ENCODE measurements around the gene WASHC3. TPM values are rescaled to one million over a fixed set of nuclear protein-coding genes. Genes with fewer than 3 reads are reported as not detected.

WASHC3 gene
- total RNA-seq, 1 donor from 2014 or later, result 19.7 TPM

DNA sequence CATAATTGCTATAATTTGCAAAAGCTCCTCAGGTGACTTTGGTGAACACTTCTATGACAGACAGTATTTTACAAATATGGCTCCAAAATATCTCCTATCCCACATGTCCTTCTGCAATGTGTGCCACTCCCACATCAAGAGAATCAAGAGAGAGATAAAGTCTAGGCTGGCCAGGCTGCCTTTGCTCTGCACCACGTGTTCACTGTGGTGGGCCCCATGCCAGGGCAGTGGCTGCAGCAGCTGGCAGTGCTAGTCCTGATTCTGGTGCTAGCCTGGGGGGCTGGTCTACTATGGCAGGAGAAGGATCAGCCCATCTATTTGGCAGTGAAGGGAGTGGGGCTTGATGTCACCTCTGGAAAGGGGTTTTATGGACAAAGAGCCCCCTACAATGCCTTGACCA, 98.1 kb downstream of the WASHC3 start:
- no peak for DNase-seq (ENCODE audit: low spot score)
- Mint-ChIP-seq H3K9me3 (ENCODE audit: unreplicated experiment) (no peaks in the 10 kb centered on the region), H3K4me3 (ENCODE audit: unreplicated experiment) (no peak overlapping the region), H3K27ac (ENCODE audit: unreplicated experiment) (no peak overlapping the region), H3K36me3 (ENCODE audit: low read depth, unreplicated experiment) (no peaks in the 10 kb centered on the region), H3K27me3 (ENCODE audit: unreplicated experiment) (no peaks in the 10 kb centered on the region), H3K4me1 (ENCODE audit: unreplicated experiment) (no peaks in the 10 kb centered on the region)
- TF ChIP-seq, protein P1, sequence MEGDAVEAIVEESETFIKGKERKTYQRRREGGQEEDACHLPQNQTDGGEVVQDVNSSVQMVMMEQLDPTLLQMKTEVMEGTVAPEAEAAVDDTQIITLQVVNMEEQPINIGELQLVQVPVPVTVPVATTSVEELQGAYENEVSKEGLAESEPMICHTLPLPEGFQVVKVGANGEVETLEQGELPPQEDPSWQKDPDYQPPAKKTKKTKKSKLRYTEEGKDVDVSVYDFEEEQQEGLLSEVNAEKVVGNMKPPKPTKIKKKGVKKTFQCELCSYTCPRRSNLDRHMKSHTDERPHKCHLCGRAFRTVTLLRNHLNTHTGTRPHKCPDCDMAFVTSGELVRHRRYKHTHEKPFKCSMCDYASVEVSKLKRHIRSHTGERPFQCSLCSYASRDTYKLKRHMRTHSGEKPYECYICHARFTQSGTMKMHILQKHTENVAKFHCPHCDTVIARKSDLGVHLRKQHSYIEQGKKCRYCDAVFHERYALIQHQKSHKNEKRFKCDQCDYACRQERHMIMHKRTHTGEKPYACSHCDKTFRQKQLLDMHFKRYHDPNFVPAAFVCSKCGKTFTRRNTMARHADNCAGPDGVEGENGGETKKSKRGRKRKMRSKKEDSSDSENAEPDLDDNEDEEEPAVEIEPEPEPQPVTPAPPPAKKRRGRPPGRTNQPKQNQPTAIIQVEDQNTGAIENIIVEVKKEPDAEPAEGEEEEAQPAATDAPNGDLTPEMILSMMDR (IDR thresholded peaks at IDR 0.05; ENCODE audit: unreplicated experiment), result no peak

Other genes with a start within 250 kb of the WASHC3 start
- gene GNPTAB, start 231.0 kb downstream of the WASHC3 start, total RNA-seq (ENCODE audit: unreplicated experiment), result 47.6 TPM
- gene DRAM1, start 184.4 kb downstream of the WASHC3 start, total RNA-seq (ENCODE audit: unreplicated experiment), result 26.9 TPM
- 17.3 TPM for gene NUP37, start 58.1 kb upstream of the WASHC3 start, total RNA-seq (ENCODE audit: unreplicated experiment)
- 7.5 TPM for gene PARPBP, start 58.2 kb upstream of the WASHC3 start, total RNA-seq (ENCODE audit: unreplicated experiment)
- gene PMCH, start 135.8 kb upstream of the WASHC3 start, total RNA-seq (ENCODE audit: unreplicated experiment), result not detected

Data from endothelial cell (in vitro differentiated cells).